Testis (tissue), 2 donors: ENCODE results near the gene KCNB1.

Experiments used
- POLR2A ChIP-seq: fragments of 450-650 bp; IDR thresholded peaks from one replicate; pipeline ENCODE4 v1.6.1; 2017; ENCODE audit warnings: antibody characterized with exemption, mild to moderate bottlenecking, moderate library complexity
- TF ChIP-seq, protein P1 (sequence below), 3 experiments: fragments of 450-650 bp in 2 of 3; fragments of 200-600 bp in 1 of 3; sonication (generic) in 1 of 3; IDR thresholded peaks; one replicate each; pipeline ENCODE4 v1.5.1; 2016 to 2019; ENCODE audit warnings: antibody characterized with exemption in 3 of 3, mild to moderate bottlenecking in 2 of 3, moderate library complexity in 1 of 3

DNA sequence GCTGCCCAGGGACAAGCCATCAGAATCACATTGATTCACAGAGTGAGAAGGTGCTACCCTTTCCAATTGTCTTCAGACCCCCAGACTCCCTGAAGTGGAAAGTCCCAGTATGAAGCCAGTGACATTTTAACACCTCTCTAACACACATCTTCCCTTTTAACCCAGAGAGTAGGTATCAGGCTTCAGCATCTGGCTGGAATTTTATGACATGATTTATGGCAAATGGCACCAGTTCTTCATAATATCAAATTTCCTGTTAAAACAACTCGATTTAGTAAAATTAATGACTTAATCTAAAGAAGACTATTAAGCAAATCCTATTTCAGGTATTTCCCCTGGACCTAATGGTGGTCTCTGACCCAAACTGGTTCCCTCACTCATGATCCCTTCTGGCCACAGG, 25.0 kb downstream of the KCNB1 start:
- TF ChIP-seq, protein P1, sequence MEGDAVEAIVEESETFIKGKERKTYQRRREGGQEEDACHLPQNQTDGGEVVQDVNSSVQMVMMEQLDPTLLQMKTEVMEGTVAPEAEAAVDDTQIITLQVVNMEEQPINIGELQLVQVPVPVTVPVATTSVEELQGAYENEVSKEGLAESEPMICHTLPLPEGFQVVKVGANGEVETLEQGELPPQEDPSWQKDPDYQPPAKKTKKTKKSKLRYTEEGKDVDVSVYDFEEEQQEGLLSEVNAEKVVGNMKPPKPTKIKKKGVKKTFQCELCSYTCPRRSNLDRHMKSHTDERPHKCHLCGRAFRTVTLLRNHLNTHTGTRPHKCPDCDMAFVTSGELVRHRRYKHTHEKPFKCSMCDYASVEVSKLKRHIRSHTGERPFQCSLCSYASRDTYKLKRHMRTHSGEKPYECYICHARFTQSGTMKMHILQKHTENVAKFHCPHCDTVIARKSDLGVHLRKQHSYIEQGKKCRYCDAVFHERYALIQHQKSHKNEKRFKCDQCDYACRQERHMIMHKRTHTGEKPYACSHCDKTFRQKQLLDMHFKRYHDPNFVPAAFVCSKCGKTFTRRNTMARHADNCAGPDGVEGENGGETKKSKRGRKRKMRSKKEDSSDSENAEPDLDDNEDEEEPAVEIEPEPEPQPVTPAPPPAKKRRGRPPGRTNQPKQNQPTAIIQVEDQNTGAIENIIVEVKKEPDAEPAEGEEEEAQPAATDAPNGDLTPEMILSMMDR (IDR thresholded peaks at IDR 0.05), result no peak
- TF ChIP-seq POLR2A, result no peak
